ENCODE data around the gene ABI1.
A peak's percentile ranks its signal among the peaks of the same experiment; 100 is the strongest.

The ABI1 gene

GRCh38 chr10:26765549-26765948 lies 95.2 kb downstream of the ABI1 start:
- DNase-seq (ENCODE audit: low spot score), result no peak

DNA sequence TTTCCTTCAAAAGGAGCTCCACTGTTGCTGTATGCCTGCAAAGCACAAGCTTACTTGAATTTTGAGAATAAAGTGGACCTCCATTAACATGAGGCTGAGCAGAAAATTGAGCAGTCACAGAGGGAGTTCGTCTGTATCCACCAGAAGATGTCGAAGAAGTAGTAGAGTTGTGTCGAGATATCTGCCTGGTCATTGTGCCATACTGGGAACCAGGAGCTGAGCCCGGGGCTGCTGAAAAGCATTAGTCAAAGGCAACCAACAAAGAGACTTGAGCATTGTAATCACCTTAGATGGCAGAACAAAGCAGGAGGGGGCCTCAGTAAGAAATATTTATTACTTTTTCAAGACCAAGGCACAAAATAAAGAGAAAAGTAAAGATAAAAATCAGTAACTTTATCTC lies 101.8 kb downstream of the ABI1 start:
- DNase-seq (ENCODE audit: low spot score), result no peak

GRCh38 chr10:26755443-26755903 lies 105.3 kb downstream of the ABI1 start:
- peak; percentile 23 for DNase-seq (ENCODE audit: low spot score)

GRCh38 chr10:26746061-26746460 lies 114.7 kb downstream of the ABI1 start:
- no peak for DNase-seq (ENCODE audit: low spot score)

GRCh38 chr10:26743841-26744240 lies 116.9 kb downstream of the ABI1 start:
- no peak for DNase-seq (ENCODE audit: low spot score)

GRCh38 chr10:26743091-26743490 lies 117.7 kb downstream of the ABI1 start:
- DNase-seq (ENCODE audit: low spot score), result no peak

- no peak for DNase-seq (ENCODE audit: low spot score)
Observed at GRCh38 chr10:26741368-26741767, 119.4 kb downstream of the ABI1 start.

DNA sequence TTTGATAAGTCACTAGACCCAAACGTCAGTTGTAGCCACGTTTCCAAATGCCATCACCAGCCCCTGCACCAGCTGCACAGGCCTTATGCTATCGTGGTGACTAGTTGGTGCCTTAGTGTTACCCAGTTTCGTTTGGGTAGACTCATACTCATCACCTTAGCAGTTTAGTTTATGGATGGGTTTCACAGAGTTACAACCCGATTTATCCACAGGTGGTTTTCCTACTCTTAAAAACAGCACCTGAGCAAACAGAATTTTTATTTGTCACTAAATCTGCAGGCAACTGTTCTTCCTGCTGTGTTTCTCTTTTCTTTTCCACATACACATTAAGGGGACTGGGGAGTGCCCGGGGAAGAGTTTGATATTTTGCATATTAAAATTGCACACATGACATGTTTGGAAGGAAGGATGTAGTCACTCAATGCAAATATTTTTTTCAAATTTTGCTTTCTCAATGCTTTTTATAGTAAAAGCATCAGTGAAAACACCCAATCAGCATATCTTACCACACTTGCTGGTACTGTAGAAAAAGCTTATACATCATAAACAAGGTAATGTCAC lies 121.6 kb downstream of the ABI1 start:
- no peak for DNase-seq (ENCODE audit: low spot score)

GRCh38 chr10:26738301-26738911 lies 122.4 kb downstream of the ABI1 start:
- no peak for DNase-seq (ENCODE audit: low spot score)

DNA sequence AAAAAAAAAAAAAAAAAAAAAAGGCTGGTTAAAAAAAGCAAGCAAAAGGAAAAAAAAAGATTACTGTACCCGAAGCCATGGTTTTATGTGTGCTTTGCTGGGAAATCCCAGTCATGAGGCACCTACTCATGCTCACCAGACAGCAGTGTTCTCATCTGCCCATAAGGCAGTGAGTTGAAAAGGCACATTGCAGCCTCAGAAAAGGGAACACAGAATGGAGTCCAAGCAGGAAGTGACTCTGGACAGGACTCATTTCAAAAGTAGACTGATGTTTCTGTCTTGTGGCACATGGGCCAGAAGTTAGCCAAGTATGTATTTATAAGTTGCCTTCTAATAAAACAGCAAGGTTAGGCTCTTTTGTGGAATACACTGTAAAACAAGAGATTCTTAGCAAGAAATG lies 123.0 kb downstream of the ABI1 start:
- peak; percentile 86 for DNase-seq (ENCODE audit: low spot score)

DNA sequence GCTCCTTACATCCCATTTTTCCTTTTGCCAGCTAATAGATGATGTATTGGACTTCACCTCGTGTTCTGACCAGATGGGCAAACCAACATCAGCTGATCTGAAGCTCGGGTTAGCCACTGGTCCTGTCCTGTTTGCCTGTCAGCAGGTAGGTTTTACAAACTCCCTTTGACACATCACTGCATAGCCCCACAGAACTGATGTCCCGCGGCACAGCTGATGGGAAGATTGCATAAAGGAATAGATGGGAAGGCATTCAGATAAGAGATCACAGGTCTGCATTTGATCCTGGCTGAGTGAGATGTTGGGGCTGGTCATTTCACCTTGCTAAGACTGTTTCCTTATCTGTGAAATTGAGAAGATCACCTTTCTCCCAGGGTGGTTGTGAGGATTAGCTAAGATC lies 125.3 kb downstream of the ABI1 start:
- no peak for DNase-seq (ENCODE audit: low spot score)

DNA sequence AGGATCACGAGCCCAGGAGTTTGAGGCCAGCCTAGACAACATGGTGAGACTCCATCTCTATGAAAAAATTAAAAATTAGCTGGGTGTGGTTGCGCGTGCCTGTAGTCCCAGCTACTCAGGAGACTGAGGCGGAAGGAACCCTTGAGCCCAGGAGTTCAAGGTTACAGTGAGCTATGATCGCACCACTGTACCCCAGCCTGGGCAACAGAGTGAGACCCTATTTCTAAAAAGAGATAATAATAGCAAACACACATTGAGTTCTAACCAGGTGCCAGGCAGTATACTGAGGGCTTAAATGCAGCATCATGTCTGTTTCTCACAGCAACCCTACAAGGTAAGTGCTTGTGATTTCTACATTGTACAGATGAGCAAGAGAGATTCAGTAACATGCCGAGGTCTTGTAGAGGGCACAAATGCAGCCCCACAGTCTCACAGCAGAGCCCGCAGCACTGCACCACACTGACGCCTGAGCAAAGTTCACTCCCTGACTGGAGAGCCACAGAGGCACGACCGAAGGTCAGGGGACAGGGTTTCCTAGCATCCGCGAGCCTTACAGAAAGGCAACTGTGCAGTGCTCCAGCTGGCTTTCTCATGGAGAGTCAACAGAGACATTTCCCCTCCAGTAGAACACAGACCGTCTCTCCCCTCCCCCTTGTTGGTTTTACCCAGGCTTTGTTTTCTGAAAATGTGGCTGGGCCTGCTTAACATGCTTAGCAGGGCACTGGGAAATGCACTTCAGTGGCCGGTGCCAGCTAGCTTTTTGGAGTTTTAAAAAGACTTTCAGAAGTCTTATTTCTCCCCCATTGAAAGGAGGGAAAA lies 126.8 kb downstream of the ABI1 start:
- no peak for DNase-seq (ENCODE audit: low spot score)

DNA sequence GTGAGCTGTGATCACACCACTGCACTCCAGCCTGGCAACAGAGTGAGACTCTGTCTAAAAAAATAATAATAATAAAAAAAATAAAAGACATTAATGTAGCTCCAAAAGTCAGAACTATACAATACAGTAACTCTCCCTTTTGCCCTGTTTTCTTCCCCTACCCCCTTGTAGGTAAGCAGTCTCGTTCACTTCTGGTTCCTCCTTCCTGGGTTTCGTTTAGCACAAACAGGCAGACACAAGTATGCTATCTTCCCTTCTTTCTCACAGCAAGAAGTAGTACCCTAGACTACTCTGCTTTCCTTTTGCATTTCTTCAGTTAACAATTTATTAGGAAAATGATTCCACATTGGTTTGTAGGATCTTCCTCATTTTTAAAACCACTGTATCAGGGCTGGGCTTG lies 130.2 kb downstream of the ABI1 start:
- DNase-seq (ENCODE audit: low spot score), result no peak

DNA sequence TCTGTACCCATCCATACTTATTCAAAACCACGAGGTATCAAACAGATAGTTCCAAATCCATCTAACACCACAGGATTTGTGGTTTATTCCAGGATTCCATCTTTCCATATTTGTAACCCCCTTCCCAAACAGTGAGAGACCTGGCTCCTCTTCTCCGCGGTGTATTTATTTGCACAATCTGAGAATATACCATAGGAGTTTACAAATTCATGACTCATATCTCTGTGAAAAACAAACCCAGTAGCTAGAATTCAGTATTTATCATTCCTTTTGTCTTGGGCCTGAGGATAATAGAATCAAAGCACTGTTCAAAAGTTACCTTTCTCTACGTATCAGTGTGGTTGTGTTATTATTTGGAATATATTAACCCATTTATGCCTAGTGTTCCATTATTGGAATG lies 131.4 kb downstream of the ABI1 start:
- no peak for DNase-seq (ENCODE audit: low spot score)

DNA sequence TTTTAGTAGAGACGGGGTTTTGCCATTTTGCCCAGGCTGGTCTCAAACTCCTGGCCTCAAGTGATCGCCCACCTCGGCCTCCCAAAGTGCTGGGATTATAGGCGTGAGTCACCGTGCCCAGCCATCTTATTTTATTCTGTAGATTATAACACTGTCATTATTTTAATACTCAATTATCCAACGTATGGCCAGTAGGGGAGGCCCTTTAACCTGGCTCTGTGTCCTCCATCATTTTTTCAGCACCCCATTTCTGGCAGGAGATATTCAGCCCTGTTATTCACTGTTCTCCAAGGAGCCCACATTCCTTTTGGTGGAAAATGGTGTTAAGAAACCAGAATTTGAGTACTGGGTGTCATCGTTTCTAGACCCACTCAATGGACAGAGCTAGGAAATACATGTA lies 131.8 kb downstream of the ABI1 start:
- no peak for DNase-seq (ENCODE audit: low spot score)

- no peak for DNase-seq (ENCODE audit: low spot score)
Observed at GRCh38 chr10:26727005-26727404, 133.8 kb downstream of the ABI1 start.

- DNase-seq (ENCODE audit: low spot score), result peak; percentile 49
Observed at GRCh38 chr10:26725837-26726727, 134.7 kb downstream of the ABI1 start.

- DNase-seq (ENCODE audit: low spot score), result no peak
Observed at GRCh38 chr10:26723016-26723415, 137.7 kb downstream of the ABI1 start.

GRCh38 chr10:26721561-26721960 lies 139.2 kb downstream of the ABI1 start:
- DNase-seq (ENCODE audit: low spot score), result no peak

DNA sequence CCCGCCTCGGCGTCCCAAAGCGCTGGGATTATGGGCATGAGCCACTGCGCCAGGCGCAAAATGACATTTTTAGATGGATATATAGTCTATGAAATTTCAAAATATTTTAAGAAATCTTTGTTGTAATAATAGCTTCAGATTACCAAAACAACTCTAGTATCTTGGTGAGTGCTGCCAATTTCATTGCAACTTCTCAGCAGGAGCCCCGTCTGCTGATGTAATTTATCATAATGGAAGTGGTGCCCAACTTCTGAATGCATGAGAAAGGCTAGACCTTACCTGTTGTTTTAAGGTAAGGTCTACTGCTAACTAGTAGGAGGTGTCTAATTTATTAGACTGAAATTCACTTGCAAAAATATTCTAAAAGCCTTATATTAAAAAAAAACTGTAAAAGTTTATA lies 143.3 kb downstream of the ABI1 start:
- no peak for DNase-seq (ENCODE audit: low spot score)

GRCh38 chr10:26715137-26715487 lies 145.6 kb downstream of the ABI1 start:
- no peak for DNase-seq (ENCODE audit: low spot score)

DNA sequence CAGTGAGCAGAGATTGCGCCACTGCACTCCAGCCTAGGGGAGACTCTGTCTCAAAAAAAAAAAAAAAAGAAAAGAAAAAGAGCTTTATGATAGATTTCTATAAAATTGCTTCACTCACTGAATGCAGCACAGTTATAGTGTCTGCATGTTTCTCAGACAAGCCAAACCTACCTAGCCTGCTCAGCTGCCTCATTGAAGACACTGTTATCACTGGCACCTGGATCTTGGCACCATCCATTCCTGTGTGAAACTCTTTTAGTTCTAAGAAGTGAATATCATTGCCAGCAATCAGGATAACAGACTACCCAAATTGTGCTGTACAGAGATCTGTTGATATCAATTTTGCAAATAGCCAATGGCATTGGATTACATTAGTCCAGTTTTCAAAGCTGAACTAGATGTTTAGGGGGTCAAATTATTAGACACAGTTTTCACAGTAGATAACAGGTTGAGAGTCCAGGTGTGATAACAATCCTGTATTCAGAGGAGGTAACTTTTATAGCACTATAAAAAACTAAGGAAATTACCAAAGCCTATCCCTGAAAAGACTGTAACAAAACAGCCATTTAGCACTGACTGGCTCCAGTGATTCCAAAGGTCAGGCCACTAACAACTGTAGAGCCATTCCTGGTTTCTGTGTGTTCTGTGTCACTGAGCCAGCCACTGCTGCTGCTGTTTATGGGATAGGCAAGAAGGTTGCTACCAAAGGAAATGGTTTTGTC lies 146.2 kb downstream of the ABI1 start:
- no peak for DNase-seq (ENCODE audit: low spot score)
